ENCODE measurements around the gene NUDT2.

- TF ChIP-seq, protein P1, sequence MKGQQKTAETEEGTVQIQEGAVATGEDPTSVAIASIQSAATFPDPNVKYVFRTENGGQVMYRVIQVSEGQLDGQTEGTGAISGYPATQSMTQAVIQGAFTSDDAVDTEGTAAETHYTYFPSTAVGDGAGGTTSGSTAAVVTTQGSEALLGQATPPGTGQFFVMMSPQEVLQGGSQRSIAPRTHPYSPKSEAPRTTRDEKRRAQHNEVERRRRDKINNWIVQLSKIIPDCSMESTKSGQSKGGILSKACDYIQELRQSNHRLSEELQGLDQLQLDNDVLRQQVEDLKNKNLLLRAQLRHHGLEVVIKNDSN (IDR thresholded peaks at IDR 0.05; ENCODE audit: borderline replicate concordance, extremely low read length, insufficient read depth, low read depth, low read length): no peak
- TF ChIP-seq JUNB (IDR thresholded peaks at IDR 0.05): no peak
- TF ChIP-seq, protein P2, sequence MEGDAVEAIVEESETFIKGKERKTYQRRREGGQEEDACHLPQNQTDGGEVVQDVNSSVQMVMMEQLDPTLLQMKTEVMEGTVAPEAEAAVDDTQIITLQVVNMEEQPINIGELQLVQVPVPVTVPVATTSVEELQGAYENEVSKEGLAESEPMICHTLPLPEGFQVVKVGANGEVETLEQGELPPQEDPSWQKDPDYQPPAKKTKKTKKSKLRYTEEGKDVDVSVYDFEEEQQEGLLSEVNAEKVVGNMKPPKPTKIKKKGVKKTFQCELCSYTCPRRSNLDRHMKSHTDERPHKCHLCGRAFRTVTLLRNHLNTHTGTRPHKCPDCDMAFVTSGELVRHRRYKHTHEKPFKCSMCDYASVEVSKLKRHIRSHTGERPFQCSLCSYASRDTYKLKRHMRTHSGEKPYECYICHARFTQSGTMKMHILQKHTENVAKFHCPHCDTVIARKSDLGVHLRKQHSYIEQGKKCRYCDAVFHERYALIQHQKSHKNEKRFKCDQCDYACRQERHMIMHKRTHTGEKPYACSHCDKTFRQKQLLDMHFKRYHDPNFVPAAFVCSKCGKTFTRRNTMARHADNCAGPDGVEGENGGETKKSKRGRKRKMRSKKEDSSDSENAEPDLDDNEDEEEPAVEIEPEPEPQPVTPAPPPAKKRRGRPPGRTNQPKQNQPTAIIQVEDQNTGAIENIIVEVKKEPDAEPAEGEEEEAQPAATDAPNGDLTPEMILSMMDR (IDR thresholded peaks at IDR 0.05 in 2 of 3, conservative IDR thresholded peaks at IDR 0.05 in 1 of 3; ENCODE audit: control insufficient read depth in 2 of 3, extremely low read depth in 1 of 3, insufficient read depth in 1 of 3, low read depth in 3 of 3, low read length in 3 of 3): no peak
- no peak for TF ChIP-seq ZNF384 (IDR thresholded peaks at IDR 0.05; ENCODE audit: borderline replicate concordance, low read depth, low read length)
- no peak for TF ChIP-seq EP300 (IDR thresholded peaks at IDR 0.05; ENCODE audit: borderline replicate concordance in 1 of 2, control insufficient read depth in 1 of 2, low read depth in 2 of 2, low read length in 2 of 2)
- TF ChIP-seq, protein P3, sequence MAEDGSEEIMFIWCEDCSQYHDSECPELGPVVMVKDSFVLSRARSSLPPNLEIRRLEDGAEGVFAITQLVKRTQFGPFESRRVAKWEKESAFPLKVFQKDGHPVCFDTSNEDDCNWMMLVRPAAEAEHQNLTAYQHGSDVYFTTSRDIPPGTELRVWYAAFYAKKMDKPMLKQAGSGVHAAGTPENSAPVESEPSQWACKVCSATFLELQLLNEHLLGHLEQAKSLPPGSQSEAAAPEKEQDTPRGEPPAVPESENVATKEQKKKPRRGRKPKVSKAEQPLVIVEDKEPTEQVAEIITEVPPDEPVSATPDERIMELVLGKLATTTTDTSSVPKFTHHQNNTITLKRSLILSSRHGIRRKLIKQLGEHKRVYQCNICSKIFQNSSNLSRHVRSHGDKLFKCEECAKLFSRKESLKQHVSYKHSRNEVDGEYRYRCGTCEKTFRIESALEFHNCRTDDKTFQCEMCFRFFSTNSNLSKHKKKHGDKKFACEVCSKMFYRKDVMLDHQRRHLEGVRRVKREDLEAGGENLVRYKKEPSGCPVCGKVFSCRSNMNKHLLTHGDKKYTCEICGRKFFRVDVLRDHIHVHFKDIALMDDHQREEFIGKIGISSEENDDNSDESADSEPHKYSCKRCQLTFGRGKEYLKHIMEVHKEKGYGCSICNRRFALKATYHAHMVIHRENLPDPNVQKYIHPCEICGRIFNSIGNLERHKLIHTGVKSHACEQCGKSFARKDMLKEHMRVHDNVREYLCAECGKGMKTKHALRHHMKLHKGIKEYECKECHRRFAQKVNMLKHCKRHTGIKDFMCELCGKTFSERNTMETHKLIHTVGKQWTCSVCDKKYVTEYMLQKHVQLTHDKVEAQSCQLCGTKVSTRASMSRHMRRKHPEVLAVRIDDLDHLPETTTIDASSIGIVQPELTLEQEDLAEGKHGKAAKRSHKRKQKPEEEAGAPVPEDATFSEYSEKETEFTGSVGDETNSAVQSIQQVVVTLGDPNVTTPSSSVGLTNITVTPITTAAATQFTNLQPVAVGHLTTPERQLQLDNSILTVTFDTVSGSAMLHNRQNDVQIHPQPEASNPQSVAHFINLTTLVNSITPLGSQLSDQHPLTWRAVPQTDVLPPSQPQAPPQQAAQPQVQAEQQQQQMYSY (CRISPR knock-in tag; IDR thresholded peaks at IDR 0.05): no peak
- TF ChIP-seq, protein P4, sequence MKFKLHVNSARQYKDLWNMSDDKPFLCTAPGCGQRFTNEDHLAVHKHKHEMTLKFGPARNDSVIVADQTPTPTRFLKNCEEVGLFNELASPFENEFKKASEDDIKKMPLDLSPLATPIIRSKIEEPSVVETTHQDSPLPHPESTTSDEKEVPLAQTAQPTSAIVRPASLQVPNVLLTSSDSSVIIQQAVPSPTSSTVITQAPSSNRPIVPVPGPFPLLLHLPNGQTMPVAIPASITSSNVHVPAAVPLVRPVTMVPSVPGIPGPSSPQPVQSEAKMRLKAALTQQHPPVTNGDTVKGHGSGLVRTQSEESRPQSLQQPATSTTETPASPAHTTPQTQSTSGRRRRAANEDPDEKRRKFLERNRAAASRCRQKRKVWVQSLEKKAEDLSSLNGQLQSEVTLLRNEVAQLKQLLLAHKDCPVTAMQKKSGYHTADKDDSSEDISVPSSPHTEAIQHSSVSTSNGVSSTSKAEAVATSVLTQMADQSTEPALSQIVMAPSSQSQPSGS (IDR thresholded peaks at IDR 0.05; ENCODE audit: low read length): no peak
- no peak for TF ChIP-seq ESRRA (IDR thresholded peaks at IDR 0.05; ENCODE audit: low read length)
Measured at GRCh38 chr9:34376596-34377403, 47.4 kb downstream of the NUDT2 start, which contains the start of gene MYORG.
